Measurements from ENCODE around the gene HNMT.
"Not testable (repeated sequence)": the region's sequence is repeated elsewhere in the genome, so short reads cannot be mapped to it uniquely, and the experiment has no call there.

The HNMT gene

DNA sequence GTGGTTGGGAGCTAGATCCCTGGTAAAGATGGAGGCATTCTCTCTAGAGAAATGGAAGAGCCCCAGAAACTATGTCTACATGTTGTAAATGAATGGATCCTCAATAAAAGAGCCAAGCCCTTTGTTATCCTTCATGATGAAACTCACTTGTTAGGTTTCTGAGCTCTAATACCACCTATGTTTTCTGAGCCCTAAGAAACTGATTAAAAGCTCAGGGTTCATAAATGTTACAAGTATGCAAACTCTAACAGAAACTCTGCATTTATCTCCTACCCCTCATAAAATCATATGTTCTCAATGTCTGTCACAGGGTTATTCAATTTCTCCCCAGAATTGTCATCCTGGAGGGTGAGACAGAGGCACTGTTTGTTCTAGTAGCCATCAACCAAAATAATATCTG is 18.0 kb upstream of the HNMT start:
- DNase-seq (ENCODE audit: low read depth, low spot score) = no peak

- DNase-seq (ENCODE audit: low read depth, low spot score) = no peak
These were observed 17.1 kb upstream of the HNMT start for GRCh38 chr2:137947032-137947727.

DNA sequence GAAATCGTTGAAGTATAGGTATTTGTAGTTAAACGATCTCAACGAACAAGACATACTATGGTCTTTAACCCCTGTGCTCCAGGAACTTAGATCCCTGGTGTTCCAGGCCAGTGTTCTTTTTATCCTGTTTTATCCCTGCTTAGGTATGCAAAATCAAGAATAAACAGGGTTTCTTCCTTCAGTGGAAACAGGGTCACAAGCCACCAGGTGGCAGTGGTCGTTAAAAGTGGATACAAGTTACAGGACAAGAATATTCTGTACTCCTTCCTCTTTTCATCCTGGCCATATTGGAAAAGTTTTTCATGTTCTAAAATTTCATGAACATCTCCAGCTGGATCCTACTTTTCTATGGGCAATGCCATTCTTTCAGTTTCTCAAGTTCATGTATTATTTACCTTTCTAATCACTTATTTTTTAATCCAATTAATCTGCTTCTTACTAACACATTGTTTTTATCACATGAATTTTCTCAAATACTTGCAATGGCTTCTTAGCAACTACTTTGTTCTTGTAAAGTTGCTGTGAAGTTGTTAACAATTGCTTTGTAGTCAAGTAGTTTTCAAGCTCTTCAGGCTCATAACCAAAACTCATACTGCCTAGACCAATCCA is 16.4 kb upstream of the HNMT start:
- peak; percentile 42 for DNase-seq (ENCODE audit: low read depth, low spot score)

DNA sequence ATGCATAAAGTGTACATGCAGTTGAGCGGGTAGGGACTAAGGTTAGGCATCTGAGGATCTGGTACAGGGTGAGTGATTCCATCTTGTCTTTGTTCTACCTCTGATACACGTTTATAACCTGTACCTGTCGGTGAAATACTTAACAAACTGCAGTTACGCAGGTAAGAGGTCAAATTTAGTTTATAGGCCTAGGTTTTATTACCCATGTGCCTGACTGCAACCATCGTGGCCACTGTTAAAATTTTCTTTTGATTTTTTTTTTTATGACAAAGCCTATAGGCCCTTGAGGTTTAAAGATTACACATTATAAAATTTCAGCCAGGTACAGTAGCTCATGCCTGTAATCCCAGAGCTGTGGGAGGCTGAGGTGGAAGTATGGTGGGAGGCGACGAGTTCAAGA is 15.4 kb upstream of the HNMT start:
- no peak for DNase-seq (ENCODE audit: low read depth, low spot score)

DNA sequence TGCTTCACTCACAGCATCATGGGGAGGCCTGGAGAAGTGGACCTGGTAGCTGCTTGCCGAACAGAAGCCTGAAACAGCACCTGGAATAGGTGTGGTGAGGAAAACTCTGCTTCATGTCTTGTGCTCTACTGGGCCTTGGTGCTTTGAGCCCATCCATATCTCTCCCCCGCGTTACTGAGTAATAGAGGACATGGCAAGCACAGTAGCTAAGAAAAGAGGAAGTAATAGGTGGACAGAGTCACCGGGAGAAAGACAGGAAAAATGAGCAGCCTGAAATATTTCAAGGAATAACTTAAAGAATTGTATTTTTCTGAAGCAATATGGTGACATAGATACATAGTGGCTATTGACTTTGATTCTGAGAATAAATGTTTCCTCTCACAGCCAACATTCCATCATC is 14.0 kb upstream of the HNMT start:
- DNase-seq (ENCODE audit: low read depth, low spot score) = no peak

GRCh38 chr2:137951586-137951985 is 12.7 kb upstream of the HNMT start:
- DNase-seq (ENCODE audit: low read depth, low spot score) = no peak

GRCh38 chr2:137952586-137953129 is 11.6 kb upstream of the HNMT start:
- DNase-seq (ENCODE audit: low read depth, low spot score) = no peak

DNA sequence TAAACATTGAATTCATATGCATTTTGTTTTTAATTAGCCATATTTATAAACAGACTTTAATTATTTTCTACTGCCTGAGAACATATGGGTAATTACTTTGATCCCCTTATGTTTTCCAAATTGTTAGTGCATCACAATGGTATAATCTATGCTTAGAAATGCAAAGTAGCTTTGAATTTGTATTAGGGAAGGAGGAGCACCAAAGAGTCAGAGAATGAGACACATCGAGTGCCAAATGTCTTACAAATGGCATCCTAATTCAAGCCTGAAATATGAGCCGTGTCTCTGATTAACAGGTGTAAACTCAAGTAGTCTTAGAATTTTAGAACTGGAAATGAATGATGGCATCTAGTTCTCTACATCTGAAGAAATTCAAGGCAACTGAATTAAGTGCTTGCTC is 8.7 kb upstream of the HNMT start:
- no peak for DNase-seq (ENCODE audit: low read depth, low spot score)

GRCh38 chr2:137957033-137957432 is 7.2 kb upstream of the HNMT start:
- no peak for DNase-seq (ENCODE audit: low read depth, low spot score)

DNA sequence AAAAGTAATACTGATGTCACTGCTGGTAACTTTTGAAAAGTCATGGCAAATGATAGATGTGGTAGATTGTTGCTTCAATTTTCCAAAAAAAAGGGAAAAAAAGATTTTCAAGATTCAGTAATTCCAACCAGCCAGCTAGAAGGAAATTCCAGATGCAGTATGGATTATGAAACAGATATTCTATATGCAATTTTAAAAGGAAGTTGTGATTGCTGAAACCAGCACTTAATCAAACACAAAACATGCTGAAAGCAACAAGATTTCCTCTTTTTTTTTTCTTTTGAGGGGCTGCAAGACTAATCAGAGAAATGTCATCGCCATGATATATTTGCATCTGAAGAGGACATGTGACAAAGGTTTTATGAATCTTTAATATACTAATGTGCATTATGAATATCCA is 5.1 kb upstream of the HNMT start:
- no peak for DNase-seq (ENCODE audit: low read depth, low spot score)

- DNase-seq (ENCODE audit: low read depth, low spot score) = no peak
These were observed 4.0 kb upstream of the HNMT start for GRCh38 chr2:137960223-137960622.

GRCh38 chr2:137961602-137962001 is 2.7 kb upstream of the HNMT start:
- no peak for DNase-seq (ENCODE audit: low read depth, low spot score)

GRCh38 chr2:137963535-137964065 is 673 bp upstream of the HNMT start:
- no peak for DNase-seq (ENCODE audit: low read depth, low spot score)

DNA sequence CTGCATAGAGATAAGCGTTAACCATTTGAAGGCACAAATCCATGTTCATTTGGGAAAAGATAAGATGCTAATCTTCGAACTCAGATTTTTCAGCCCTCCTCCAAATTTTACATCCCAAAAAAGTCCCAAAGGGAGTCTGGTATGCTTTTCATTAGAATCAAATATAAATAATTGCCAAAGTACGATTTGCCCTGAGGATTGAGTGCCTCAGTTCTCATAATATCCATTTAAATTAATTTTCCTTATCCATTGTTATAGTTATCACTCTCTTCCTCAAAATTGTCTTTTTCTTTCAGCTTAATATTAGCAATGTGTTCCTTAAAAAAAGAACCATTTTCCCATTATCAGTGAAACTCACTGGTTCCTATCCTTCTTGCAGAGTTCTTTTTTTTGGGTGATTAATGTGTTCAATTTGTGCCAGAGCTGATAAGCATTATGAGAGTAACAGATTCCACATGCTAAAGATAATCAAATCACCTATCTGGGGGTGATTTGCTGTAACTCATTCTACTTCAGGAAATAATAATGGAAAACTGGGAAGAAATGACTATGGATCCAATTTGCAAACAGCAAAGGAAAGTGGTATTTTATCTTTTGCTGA is 686 bp downstream of the HNMT start:
- no peak for DNase-seq (ENCODE audit: low read depth, low spot score)

- no peak for DNase-seq (ENCODE audit: low read depth, low spot score)
These were observed 1.8 kb downstream of the HNMT start for GRCh38 chr2:137966043-137966442.

GRCh38 chr2:137967042-137967441 is 2.8 kb downstream of the HNMT start:
- no peak for DNase-seq (ENCODE audit: low read depth, low spot score)

DNA sequence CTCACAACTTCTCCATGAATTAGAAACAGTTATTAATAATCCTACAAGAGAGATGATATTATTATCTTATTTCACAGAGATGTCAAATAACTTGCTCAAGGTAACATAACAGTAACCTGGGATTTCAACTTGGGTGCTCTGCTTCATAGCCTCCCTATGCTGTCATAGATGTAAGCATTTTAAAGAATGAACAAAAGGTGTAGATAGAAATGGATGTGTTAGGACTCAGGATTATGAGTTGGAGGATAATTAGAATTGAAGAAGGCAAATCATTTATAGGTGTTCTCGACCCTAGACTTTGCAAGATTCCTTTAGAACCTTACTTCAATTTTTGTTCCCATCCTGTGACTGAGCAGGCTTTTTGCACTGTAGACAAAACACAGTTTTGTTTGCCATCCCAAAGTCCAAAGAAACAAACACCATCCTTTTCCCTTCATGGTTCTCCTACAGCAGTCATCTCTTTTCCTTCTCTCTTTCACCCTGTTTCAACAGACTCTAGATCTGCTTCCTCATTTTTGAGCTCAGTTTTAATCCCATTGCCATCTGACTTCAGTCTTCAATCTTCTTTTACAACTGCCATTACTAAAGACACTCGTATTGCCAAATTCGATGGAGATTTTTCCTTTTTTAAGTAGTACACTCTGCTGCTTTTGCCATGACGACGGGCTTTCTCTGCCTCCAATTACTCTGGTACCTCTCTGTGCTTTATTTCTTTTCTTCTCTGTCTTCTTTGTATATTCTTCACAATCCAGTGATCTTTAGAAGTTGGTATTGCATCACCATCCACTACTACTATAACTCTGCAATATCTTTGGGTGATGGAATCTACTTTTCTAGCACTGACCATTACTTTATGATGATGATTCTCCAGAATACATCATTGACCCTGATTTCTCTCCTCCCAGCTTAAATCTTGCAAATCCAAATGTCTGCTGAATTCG is 4.5 kb downstream of the HNMT start:
- DNase-seq (ENCODE audit: low read depth, low spot score) = no peak

DNA sequence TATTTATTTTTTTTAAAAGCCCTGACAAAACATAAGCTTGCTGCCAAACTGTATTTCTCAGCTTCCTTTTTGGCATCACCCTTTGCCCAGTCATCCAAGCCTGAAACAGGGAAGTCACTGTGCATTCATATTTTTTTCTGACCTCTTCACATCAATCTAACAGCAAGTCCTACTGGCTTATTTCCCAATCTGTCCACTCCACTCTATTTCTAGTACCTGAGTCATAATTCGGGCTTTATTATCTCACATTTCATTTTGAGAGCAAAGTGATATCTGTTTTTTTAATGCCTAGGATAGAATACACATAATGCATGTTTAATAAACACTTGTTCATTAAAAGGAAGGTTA is 5.1 kb downstream of the HNMT start:
- DNase-seq (ENCODE audit: low read depth, low spot score) = peak; percentile 67

GRCh38 chr2:137969876-137970275 is 5.6 kb downstream of the HNMT start:
- DNase-seq (ENCODE audit: low read depth, low spot score) = no peak

DNA sequence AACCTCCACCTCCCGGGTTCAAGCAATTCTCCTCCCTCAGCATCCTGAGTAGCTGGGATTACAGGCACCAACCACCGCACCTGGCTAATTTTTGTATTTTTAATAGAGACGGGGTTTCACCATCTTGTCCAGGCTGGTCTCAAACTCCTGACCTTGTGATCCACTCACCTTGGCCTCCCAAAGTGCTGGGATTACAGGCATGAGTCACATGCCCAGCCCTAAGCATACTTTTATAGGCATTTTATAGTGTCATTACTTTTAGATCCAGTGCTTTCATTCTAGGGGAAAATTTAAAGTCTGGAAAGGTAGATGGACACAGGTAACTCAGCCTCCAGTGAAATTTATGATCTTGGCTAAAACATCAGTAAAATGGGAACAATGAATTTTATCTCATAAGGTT is 7.0 kb downstream of the HNMT start:
- not testable (repeated sequence) for DNase-seq (ENCODE audit: low read depth, low spot score)

GRCh38 chr2:137973280-137973679 is 9.0 kb downstream of the HNMT start:
- no peak for DNase-seq (ENCODE audit: low read depth, low spot score)

Measured in brain pericyte (primary cell).